Astrocyte of the hippocampus (primary cell): Measurements from ENCODE around the gene MPIG6B.

Experiments
- DNase-seq: peaks from one replicate; pipeline ENCODE4 v3.0.0; 2011; ENCODE audit warnings: low read depth, low spot score

Gene MPIG6B

DNA sequence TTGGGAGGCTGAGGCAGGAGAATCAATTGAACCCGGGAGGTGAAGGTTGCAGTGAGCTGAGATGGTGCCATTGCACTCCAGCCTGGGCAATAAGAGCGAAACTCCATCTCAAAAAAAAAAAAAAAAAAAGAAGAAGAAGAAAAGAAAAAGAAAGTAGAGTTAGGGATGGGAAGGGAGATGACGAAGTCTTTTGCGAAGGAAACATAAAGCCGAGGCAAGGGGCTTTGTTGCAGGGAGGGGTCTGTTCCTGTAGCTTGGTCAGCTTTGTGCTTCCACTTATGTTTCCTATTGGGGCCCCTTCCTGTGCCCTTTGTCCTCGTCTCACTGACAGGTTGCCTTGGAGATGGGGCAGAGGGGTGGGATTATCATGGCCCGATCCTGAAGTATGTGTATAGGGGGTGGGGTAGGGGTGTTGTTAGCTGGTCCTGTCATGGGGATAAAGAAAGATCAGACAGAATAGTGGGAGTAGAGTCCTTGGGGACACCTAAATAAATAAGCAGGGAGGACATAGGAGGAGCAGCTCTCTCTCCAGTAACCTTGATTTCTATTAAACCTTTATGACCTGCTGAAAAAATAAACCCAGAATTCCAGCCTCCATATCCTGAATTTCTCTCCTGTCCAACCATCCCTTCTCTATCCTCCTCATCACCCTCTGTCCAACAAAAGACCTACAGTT lies 14.3 kb downstream of the MPIG6B start:
- no peak for DNase-seq

GRCh38 chr6:31737991-31738979 lies 15.1 kb downstream of the MPIG6B start:
- peak; percentile 75 for DNase-seq

GRCh38 chr6:31739639-31740396 lies 16.6 kb downstream of the MPIG6B start, which contains the start of gene MSH5:
MSH5 (plus strand) TSS chr6:31740005; CDS start chr6:31740467, 462 bp downstream.
- peak; percentile 100 for DNase-seq

GRCh38 chr6:31740397-31741223 lies 17.4 kb downstream of the MPIG6B start:
- no peak for DNase-seq

- no peak for DNase-seq
These were observed 18.6 kb downstream of the MPIG6B start for GRCh38 chr6:31741815-31742214.

- DNase-seq = no peak
These were observed 19.7 kb downstream of the MPIG6B start for GRCh38 chr6:31742894-31743293.

DNA sequence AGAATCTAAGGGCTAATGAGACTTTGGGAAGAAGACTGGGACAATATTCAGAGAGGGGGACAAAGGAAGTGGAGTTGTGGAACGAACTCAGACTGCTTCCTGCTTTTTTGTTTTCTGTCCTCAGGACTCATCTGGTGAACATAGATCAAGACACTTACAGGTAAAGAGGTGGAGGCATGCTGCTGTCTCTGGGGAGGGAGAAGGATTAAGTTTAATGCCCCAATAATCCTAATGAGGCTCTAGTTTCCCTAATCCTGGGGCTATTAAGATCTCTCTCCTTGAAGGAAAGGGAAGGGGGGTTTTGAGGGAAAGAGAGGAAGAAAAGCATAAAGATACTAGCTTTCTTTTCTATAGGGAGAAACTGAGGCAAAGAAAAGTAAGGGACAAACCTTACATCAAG lies 21.2 kb downstream of the MPIG6B start:
- DNase-seq = no peak

GRCh38 chr6:31749301-31750036 lies 26.3 kb downstream of the MPIG6B start:
- DNase-seq = no peak

DNA sequence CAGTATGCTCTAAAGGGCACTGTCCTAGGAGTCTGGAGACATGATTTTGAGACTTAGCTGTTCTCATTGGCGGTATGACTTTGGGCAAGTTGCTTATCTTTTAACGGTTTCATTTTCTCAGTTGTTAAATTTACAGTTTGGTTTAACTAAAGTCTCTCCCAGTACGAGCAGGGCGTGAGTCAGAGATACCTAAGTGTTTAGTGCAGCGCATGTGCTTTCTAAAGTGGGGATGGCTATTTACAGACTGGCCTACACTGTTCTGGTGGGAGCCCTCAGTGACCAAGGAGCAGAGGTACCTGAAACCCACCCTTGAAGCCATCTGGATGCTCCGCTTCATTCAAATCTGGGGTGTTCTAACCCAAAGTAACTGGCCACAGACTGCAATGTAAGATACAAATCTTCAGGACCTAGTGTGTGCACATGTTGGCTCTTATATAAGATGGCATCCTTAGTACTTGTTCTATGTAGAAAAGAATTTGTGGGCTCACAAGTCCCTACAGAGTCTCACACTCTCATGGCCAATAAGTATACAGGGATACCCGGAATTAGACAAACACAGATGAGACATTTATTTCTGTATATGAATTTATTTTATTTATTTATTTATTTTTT lies 27.3 kb downstream of the MPIG6B start:
- DNase-seq = peak; percentile 43

GRCh38 chr6:31752739-31753319 lies 29.7 kb downstream of the MPIG6B start:
- peak; percentile 65 for DNase-seq

DNA sequence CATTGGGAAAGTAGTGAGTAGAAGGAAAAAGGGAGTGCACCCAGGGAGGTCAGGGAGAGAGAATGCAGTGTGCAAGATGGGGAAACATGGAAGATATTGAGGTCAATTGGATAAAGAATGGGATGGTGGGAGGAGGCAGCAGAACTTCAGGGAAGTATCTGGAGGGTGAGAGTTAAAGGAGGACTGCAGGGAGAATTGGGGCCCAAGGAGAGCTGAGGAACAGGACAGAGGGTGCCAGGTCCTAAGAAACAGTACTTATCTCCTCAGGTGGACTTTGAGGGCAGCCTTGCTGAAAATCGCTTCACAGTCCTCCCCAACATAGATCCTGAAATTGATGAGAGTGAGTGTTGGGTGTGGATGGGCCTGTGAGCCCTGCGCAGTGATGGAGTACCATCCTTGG lies 35.1 kb downstream of the MPIG6B start:
- no peak for DNase-seq

GRCh38 chr6:31760790-31761189 lies 37.6 kb downstream of the MPIG6B start:
- DNase-seq = no peak

- no peak for DNase-seq
These were observed 38.2 kb downstream of the MPIG6B start for GRCh38 chr6:31761343-31761742.

GRCh38 chr6:31762356-31762755 lies 39.2 kb downstream of the MPIG6B start, which contains the start of gene SAPCD1:
SAPCD1 (plus strand) TSS chr6:31762656; CDS start chr6:31763055, 399 bp downstream.
- no peak for DNase-seq

GRCh38 chr6:31762878-31763618 lies 39.9 kb downstream of the MPIG6B start:
- DNase-seq = no peak

DNA sequence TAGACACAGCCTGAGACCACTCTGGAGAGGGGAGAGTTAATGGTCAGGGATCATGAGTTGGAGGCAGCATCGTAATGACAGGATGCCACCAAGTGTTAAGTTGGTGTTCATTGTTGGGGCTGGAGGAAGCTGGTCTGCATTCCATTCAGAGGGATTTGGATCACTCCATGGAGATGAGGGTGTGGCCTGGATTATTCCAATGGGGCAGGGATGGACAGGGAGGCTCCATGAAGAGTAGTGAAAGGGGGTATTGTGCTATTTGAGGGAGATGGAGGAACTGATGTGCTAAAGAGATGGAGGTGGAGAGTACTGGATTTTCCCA lies 40.4 kb downstream of the MPIG6B start:
- DNase-seq = peak; percentile 66

GRCh38 chr6:31764198-31764597 lies 41.0 kb downstream of the MPIG6B start:
- DNase-seq = no peak

- DNase-seq = no peak
These were observed 42.4 kb downstream of the MPIG6B start for GRCh38 chr6:31765559-31765909.
